H1 (cell line): ENCODE data around the gene HHAT. TPM values are rescaled to one million over a fixed set of nuclear protein-coding genes. Genes with fewer than 3 reads are reported as not detected.

ENCODE experiments used
- CTCF ChIA-PET: fragments of 300-600 bp; sonication (Branson Sonifier 250); formaldehyde crosslinking; loops from one replicate; lab custom pipeline; 2021; ENCODE audit not compliant: partially characterized antibody; lab: Charles Lee
- POLR2A ChIA-PET: fragments of 300-600 bp; sonication (Branson Sonifier 250); formaldehyde crosslinking; loops from one replicate; lab custom pipeline; 2021; ENCODE audit warnings: inconsistent platforms; ENCODE audit not compliant: partially characterized antibody; lab: Charles Lee
- DNase-seq, 2 experiments: peaks; one replicate each; pipeline versions ENCODE4 v3.0.0 to v3.0.0-alpha.2; 2010 to 2022; ENCODE audit warnings: low spot score in 2 of 2, low read depth in 1 of 2, mixed read lengths in 1 of 2
- FAIRE-seq: peaks from 2 replicates; lab custom pipeline; 2011; peaks lifted over from hg19 to GRCh38; lab: Jason Lieb, UNC
- H2AFZ ChIP-seq: 2 replicates; pipeline ENCODE4 v1.8.1; 2012; ENCODE audit warnings: low read length, inconsistent platforms
- H2AK5ac ChIP-seq: 2 replicates; pipeline ENCODE4 v1.6.1; 2013; ENCODE audit warnings: low read depth, low read length
- H2BK120ac ChIP-seq: replicated peaks from 2 replicates; pipeline ENCODE3; 2013; ENCODE audit warnings: low read depth, low read length, inconsistent platforms
- H2BK12ac ChIP-seq: 2 replicates; pipeline ENCODE4 v1.6.1; 2013; ENCODE audit warnings: low read depth, low read length
- H2BK15ac ChIP-seq: 2 replicates; pipeline ENCODE4 v1.6.1; 2013; ENCODE audit warnings: low read length
- H2BK20ac ChIP-seq: 2 replicates; pipeline ENCODE4 v1.6.1; 2013; ENCODE audit warnings: low read length
- H2BK5ac ChIP-seq: 2 replicates; pipeline ENCODE4 v1.6.1; 2013; ENCODE audit warnings: low read depth, low read length
- H3K14ac ChIP-seq: 2 replicates; pipeline ENCODE4 v1.6.1; 2013; ENCODE audit warnings: inconsistent platforms; ENCODE audit not compliant: insufficient read length
- H3K18ac ChIP-seq: 2 replicates; pipeline ENCODE4 v1.6.1; 2013; ENCODE audit warnings: low read length; ENCODE audit errors: extremely low read depth
- H3K23ac ChIP-seq: 2 replicates; pipeline ENCODE4 v1.6.1; 2013; ENCODE audit warnings: inconsistent platforms; ENCODE audit not compliant: insufficient read length
- H3K23me2 ChIP-seq: 2 replicates; pipeline ENCODE4 v1.6.1; 2013; ENCODE audit warnings: low read depth, low read length
- H3K27ac ChIP-seq: 2 replicates; pipeline ENCODE4 v1.6.1; 2011; ENCODE audit warnings: low read depth, low read length, inconsistent platforms
- H3K27me3 ChIP-seq, 4 experiments: replicated peaks in 1 of 4; 1 replicate in 1 of 4; 2 replicates in 3 of 4; pipeline versions ENCODE4 v1.6.1 to v1.8.1; 2011 to 2013; ENCODE audit warnings: low read length in 3 of 4, mild to moderate bottlenecking in 3 of 4, inconsistent platforms in 2 of 4, mixed read lengths in 2 of 4, moderate library complexity in 1 of 4; ENCODE audit not compliant: control insufficient read depth in 3 of 4, insufficient read depth in 3 of 4; ENCODE audit errors: extremely low read depth in 1 of 4
- H3K36me3 ChIP-seq, 4 experiments: 2 replicates each; pipeline versions ENCODE4 v1.6.1 to v1.8.1; 2011 to 2013; ENCODE audit warnings: mild to moderate bottlenecking in 4 of 4, low read length in 3 of 4, moderate library complexity in 2 of 4, control low read depth in 1 of 4, inconsistent platforms in 1 of 4; ENCODE audit not compliant: insufficient read depth in 4 of 4, control insufficient read depth in 2 of 4
- H3K4ac ChIP-seq: replicated peaks from 2 replicates; pipeline ENCODE3; 2013; ENCODE audit warnings: low read length, low read depth, mixed read lengths, inconsistent platforms; ENCODE audit not compliant: insufficient read length
- H3K4me1 ChIP-seq, 4 experiments: replicated peaks in 1 of 4; 1 replicate in 1 of 4; 2 replicates in 3 of 4; pipeline versions ENCODE4 v1.6.1 to v1.8.1; 2011 to 2013; ENCODE audit warnings: low read length in 3 of 4, inconsistent platforms in 2 of 4, mixed read lengths in 1 of 4; ENCODE audit not compliant: insufficient read depth in 4 of 4, control insufficient read depth in 3 of 4
- H3K4me2 ChIP-seq, 2 experiments: 2 replicates each; pipeline versions ENCODE4 v1.6.1 to v1.8.1; 2011 to 2013; ENCODE audit warnings: low read depth in 2 of 2, low read length in 2 of 2, control low read depth in 1 of 2, inconsistent platforms in 1 of 2, mild to moderate bottlenecking in 1 of 2; ENCODE audit not compliant: insufficient read depth in 1 of 2
- H3K4me3 ChIP-seq, 4 experiments: fragments of 200-600, 300-600 bp in 1 of 4; sonication (generic), shearing (Covaris generic), sonication (Bioruptor Twin) in 1 of 4; 2 replicates each; pipeline versions ENCODE4 v1.5.1 to v1.8.1; 2011 to 2016; ENCODE audit warnings: low read length in 4 of 4, low read depth in 3 of 4, control low read depth in 2 of 4, inconsistent platforms in 2 of 4, mild to moderate bottlenecking in 2 of 4, mixed read lengths in 1 of 4, moderate library complexity in 1 of 4; ENCODE audit not compliant: insufficient read depth in 2 of 4; ENCODE audit errors: extremely low read depth in 1 of 4
- H3K56ac ChIP-seq: replicated peaks from 2 replicates; pipeline ENCODE3; 2013; ENCODE audit warnings: low read depth, mild to moderate bottlenecking, mixed read lengths, low read length, inconsistent platforms; ENCODE audit not compliant: insufficient read length
- H3K79me1 ChIP-seq: 2 replicates; pipeline ENCODE4 v1.6.1; 2013; ENCODE audit warnings: low read depth, low read length, control low read depth
- H3K79me2 ChIP-seq, 2 experiments: 2 replicates each; pipeline versions ENCODE4 v1.6.1 to v1.8.1; 2012 to 2013; ENCODE audit warnings: low read length in 2 of 2, mild to moderate bottlenecking in 2 of 2, inconsistent platforms in 1 of 2; ENCODE audit not compliant: insufficient read depth in 2 of 2, control insufficient read depth in 1 of 2
- H3K9ac ChIP-seq, 4 experiments: replicated peaks in 1 of 4; 1 replicate in 1 of 4; 2 replicates in 3 of 4; pipeline versions ENCODE4 v1.6.1 to v1.8.1; 2011 to 2013; ENCODE audit warnings: low read depth in 3 of 4, low read length in 3 of 4, control low read depth in 2 of 4, mild to moderate bottlenecking in 2 of 4, moderate library complexity in 2 of 4, inconsistent platforms in 1 of 4; ENCODE audit errors: extremely low read depth in 1 of 4
- H3K9me3 ChIP-seq, 2 experiments: 2 replicates each; pipeline versions ENCODE4 v1.6.1 to v1.8.1; 2012 to 2013; ENCODE audit warnings: mild to moderate bottlenecking in 2 of 2, moderate library complexity in 2 of 2, control low read depth in 1 of 2, inconsistent platforms in 1 of 2, low read depth in 1 of 2, low read length in 1 of 2, mixed read lengths in 1 of 2; ENCODE audit not compliant: insufficient read depth in 2 of 2
- H4K20me1 ChIP-seq, 2 experiments: replicated peaks in 1 of 2; 2 replicates each; pipeline versions ENCODE3 to v1.8.1; 2011 to 2013; ENCODE audit warnings: inconsistent platforms in 2 of 2, low read length in 2 of 2, mild to moderate bottlenecking in 1 of 2; ENCODE audit not compliant: insufficient read depth in 2 of 2, control insufficient read depth in 1 of 2
- H4K5ac ChIP-seq: 2 replicates; pipeline ENCODE4 v1.6.1; 2013; ENCODE audit warnings: low read length, low read depth, mixed read lengths, inconsistent platforms; ENCODE audit not compliant: insufficient read length
- H4K8ac ChIP-seq: 2 replicates; pipeline ENCODE4 v1.8.0; 2013; ENCODE audit warnings: mild to moderate bottlenecking, moderate library complexity, low read length, inconsistent platforms; ENCODE audit not compliant: insufficient read depth; ENCODE audit errors: extremely low read depth
- H4K91ac ChIP-seq: replicated peaks from 2 replicates; pipeline ENCODE3; 2013; ENCODE audit warnings: low read length, mixed read lengths, inconsistent platforms; ENCODE audit not compliant: insufficient read length
- ASH2L ChIP-seq: fragments of 200-600, 300-600 bp; sonication (generic); IDR thresholded peaks from one replicate; pipeline ENCODE4 v1.7.1; 2017; ENCODE audit warnings: low read length
- POLR2AphosphoS5 ChIP-seq: IDR thresholded peaks from 2 replicates; pipeline ENCODE4 v1.6.1; 2011; ENCODE audit warnings: low read depth, low read length
- POU5F1 ChIP-seq: IDR thresholded peaks from 2 replicates; pipeline ENCODE4 v1.6.1; 2011; ENCODE audit warnings: low read depth, mild to moderate bottlenecking, low read length, moderate library complexity
- RFX5 ChIP-seq: IDR thresholded peaks from 2 replicates; pipeline ENCODE4 v1.6.1; 2011; ENCODE audit warnings: low read depth, low read length, improper control_type of control experiment, borderline replicate concordance
- TAF7 ChIP-seq: optimal IDR thresholded peaks from 2 replicates; pipeline ENCODE3; 2011; ENCODE audit warnings: low read depth, mild to moderate bottlenecking, inconsistent platforms, low read length, moderate library complexity, borderline replicate concordance
- WGBS, 2 experiments: shearing (Covaris generic) in 1 of 2; methylation state at CpG; one replicate each; pipeline versions ENCODE4 v1.1.6 to v1.1.7; 2013 to 2015; ENCODE audit warnings: low lambda C conversion rate in 2 of 2, mixed read lengths in 2 of 2, inconsistent platforms in 1 of 2, low coverage in 1 of 2, missing lambda C conversion rate in 1 of 2; ENCODE audit not compliant: insufficient replicate concordance in 2 of 2, insufficient coverage in 1 of 2, insufficient read length in 1 of 2; ENCODE audit errors: extremely low coverage in 1 of 2, missing lambda C conversion rate in 1 of 2; 5-methylcytosine and 5-hydroxymethylcytosine counted together
- polyA plus RNA-seq, 7 experiments: library from polyadenylated mRNA; depleted of rRNA in 3 of 7; stranded (reverse) in 5 of 7; unstranded in 2 of 7; fragments of >200 nt in 5 of 7; fragments of 200-250 nt in 2 of 7; gene quantifications; 1 replicate in 5 of 7; 2 replicates in 1 of 7; 4 replicates in 1 of 7; pipeline versions ENCODE4 v1.2.1 to v1.2.3, GENCODE V29; 2011 to 2013; ENCODE audit warnings: missing spikeins in 2 of 7, mixed read lengths in 2 of 7
- total RNA-seq: library from RNA; stranded (reverse); fragmentation: NEBNext Ultra II Directional; extraction: Animal tissue kit (Norgen Biotek cat#: 25700); gene quantifications from 2 replicates; pipeline ENCODE4 v1.2.1, GENCODE V29; 2021
- TF ChIP-seq, protein P1 (sequence below): IDR thresholded peaks from 2 replicates; pipeline ENCODE4 v1.6.1; 2012; ENCODE audit warnings: low read length, inconsistent platforms

Gene HHAT
- total and polyA plus RNA-seq, 2 of the 8 experiments (the other 6 are each of a cell fraction or from before 2014, with no cell fraction given) = 0.15 to 0.51 TPM

DNA sequence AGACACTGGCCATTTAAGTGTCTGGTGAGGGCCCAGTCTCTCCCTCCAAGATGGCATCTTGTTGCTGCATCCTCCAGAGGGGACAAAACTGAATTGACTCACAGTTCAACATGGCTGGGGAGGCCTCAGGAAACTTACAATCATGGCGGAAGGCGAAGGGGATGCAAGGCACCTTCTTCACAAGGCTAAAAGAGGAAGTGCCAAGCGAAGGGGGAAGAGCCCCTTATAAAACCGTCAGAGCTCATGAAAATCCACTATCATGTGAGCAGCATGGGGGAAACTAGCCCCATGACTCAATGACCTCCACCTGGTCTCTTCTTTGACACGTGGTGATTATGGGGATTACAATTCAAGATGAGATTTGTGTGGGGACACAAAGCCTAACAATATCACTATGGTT, 280.1 kb downstream of the HHAT start:
- no peaks in the 10 kb centered on the region for H3K4me1 ChIP-seq
- H3K9me3 ChIP-seq = no peaks in the 10 kb centered on the region
- no peak overlapping the region for H3K56ac ChIP-seq
- CTCF ChIA-PET = interaction anchor here (0.7 to 1.6 kb wide), 2 partner anchors 9 to 526 kb away, joined by 3 read pairs; partner anchors contain the start of gene KCNH1
- WGBS, 2 experiments = 87% methylated on average over 5 of the region's 5 CpGs; no CpG with 5 or more reads in 1 of the 2 experiments
- FAIRE-seq = no peak
- no peak overlapping the region for H3K9ac ChIP-seq
- H3K23ac ChIP-seq = no peak overlapping the region
- no peak overlapping the region for H3K4me2 ChIP-seq
- H2BK15ac ChIP-seq = no peak overlapping the region
- no peak overlapping the region for H3K4ac ChIP-seq
- no peaks in the 10 kb centered on the region for H3K27me3 ChIP-seq
- POLR2A ChIA-PET = no interaction called here
- no peak overlapping the region for H3K4me3 ChIP-seq
- H2BK12ac ChIP-seq = no peak overlapping the region
- H3K79me1 ChIP-seq = no peaks in the 10 kb centered on the region
- no peak overlapping the region for H2BK120ac ChIP-seq
- no peak overlapping the region for H4K8ac ChIP-seq
- H2BK20ac ChIP-seq = no peak overlapping the region
- H3K14ac ChIP-seq = no peak overlapping the region
- H3K79me2 ChIP-seq = no peaks in the 10 kb centered on the region
- no peak for DNase-seq
- no peak overlapping the region for H2AFZ ChIP-seq
- H4K20me1 ChIP-seq = no peaks in the 10 kb centered on the region
- H2BK5ac ChIP-seq = no peak overlapping the region
- H3K23me2 ChIP-seq = no peaks in the 10 kb centered on the region
- no peak overlapping the region for H3K27ac ChIP-seq
- no peak overlapping the region for H2AK5ac ChIP-seq
- H4K91ac ChIP-seq = no peak overlapping the region
- no peak overlapping the region for H3K18ac ChIP-seq
- H4K5ac ChIP-seq = no peak overlapping the region
- no peaks in the 10 kb centered on the region for H3K36me3 ChIP-seq
- TF ChIP-seq POU5F1 = no peak
- no peak for TF ChIP-seq ASH2L
- no peak for TF ChIP-seq POLR2AphosphoS5
- TF ChIP-seq TAF7 = no peak
- TF ChIP-seq, protein P1, sequence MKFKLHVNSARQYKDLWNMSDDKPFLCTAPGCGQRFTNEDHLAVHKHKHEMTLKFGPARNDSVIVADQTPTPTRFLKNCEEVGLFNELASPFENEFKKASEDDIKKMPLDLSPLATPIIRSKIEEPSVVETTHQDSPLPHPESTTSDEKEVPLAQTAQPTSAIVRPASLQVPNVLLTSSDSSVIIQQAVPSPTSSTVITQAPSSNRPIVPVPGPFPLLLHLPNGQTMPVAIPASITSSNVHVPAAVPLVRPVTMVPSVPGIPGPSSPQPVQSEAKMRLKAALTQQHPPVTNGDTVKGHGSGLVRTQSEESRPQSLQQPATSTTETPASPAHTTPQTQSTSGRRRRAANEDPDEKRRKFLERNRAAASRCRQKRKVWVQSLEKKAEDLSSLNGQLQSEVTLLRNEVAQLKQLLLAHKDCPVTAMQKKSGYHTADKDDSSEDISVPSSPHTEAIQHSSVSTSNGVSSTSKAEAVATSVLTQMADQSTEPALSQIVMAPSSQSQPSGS = no peak
- no peak for TF ChIP-seq RFX5
